HK-2 (cell line): ENCODE measurements around the gene RASSF5.
"Not testable (repeated sequence)": the region's sequence is repeated elsewhere in the genome, so short reads cannot be mapped to it uniquely, and the experiment has no call there.

Experiments
- DNase-seq: peaks from one replicate; pipeline ENCODE4 v3.0.0-alpha.2; 2018; ENCODE audit not compliant: unreplicated experiment

The RASSF5 gene

GRCh38 chr1:206476591-206476990, 30.7 kb upstream of the RASSF5 start:
- no peak for DNase-seq

GRCh38 chr1:206477110-206477509, 30.2 kb upstream of the RASSF5 start:
- DNase-seq, result no peak

GRCh38 chr1:206477581-206478380, 29.6 kb upstream of the RASSF5 start:
- DNase-seq, result no peak

- no peak for DNase-seq
Measured at GRCh38 chr1:206478746-206479145, 28.6 kb upstream of the RASSF5 start.

- DNase-seq, result peak; percentile 79
Measured at GRCh38 chr1:206479183-206480125, 27.9 kb upstream of the RASSF5 start.

GRCh38 chr1:206480211-206480610, 27.1 kb upstream of the RASSF5 start:
- DNase-seq, result no peak

- DNase-seq, result no peak
Measured at GRCh38 chr1:206482611-206483010, 24.7 kb upstream of the RASSF5 start.

GRCh38 chr1:206483864-206484263, 23.5 kb upstream of the RASSF5 start:
- not testable (repeated sequence) for DNase-seq

GRCh38 chr1:206484901-206485300, 22.4 kb upstream of the RASSF5 start:
- DNase-seq, result no peak

GRCh38 chr1:206486995-206487788, 20.1 kb upstream of the RASSF5 start:
- no peak for DNase-seq

GRCh38 chr1:206487970-206488369, 19.4 kb upstream of the RASSF5 start:
- no peak for DNase-seq

- no peak for DNase-seq
Measured at GRCh38 chr1:206488466-206488865, 18.9 kb upstream of the RASSF5 start.

- DNase-seq, result peak; percentile 86
Measured at GRCh38 chr1:206489980-206490770, 17.2 kb upstream of the RASSF5 start.

GRCh38 chr1:206490771-206491405, 16.4 kb upstream of the RASSF5 start:
- peak; percentile 53 for DNase-seq

- no peak for DNase-seq
Measured at GRCh38 chr1:206491616-206492015, 15.7 kb upstream of the RASSF5 start.

GRCh38 chr1:206492589-206492988, 14.7 kb upstream of the RASSF5 start:
- no peak for DNase-seq

GRCh38 chr1:206493279-206493678, 14.1 kb upstream of the RASSF5 start:
- no peak for DNase-seq

- DNase-seq, result no peak
Measured at GRCh38 chr1:206495011-206495461, 12.3 kb upstream of the RASSF5 start.

GRCh38 chr1:206495493-206496046, 11.8 kb upstream of the RASSF5 start:
- DNase-seq, result no peak

- no peak for DNase-seq
Measured at GRCh38 chr1:206496131-206496793, 11.1 kb upstream of the RASSF5 start.
